ENCODE data around the gene HDAC4. TPM values are rescaled to one million over a fixed set of nuclear protein-coding genes. Genes with fewer than 3 reads are reported as not detected.

HDAC4 gene
- total and polyA plus RNA-seq, 2 experiments from 2014 or later: 9.3 to 10.8 TPM

GRCh38 chr2:239215988-239216613 is 184.7 kb downstream of the HDAC4 start:
- no peak for DNase-seq (ENCODE audit: low spot score)
- Histone ChIP-seq H3K9me3 (ENCODE audit: low read depth) (no peaks in the 10 kb centered on the region), H4K20me1 (ENCODE audit: insufficient read depth, poor library complexity, severe bottlenecking) (peaks cover 6% of the 10 kb centered on the region), H2AFZ (no peak overlapping the region), H3K27me3 (no peaks in the 10 kb centered on the region), H3K9me2 (replicated peaks; ENCODE audit: insufficient read depth) (no peaks in the 10 kb centered on the region), H3K79me2 (peaks cover 81% of the 10 kb centered on the region), H3K4me3 (no peak overlapping the region), H3K36me3 (replicated peaks; ENCODE audit: insufficient read depth, low read depth) (no peaks in the 10 kb centered on the region), H3K4me2 (no peak overlapping the region), H3K4me1 (ENCODE audit: insufficient read depth) (peaks cover 4% of the 10 kb centered on the region), H3K27ac (no peak overlapping the region)
- WGBS (ENCODE audit: low lambda C conversion rate, missing lambda C conversion rate): 88% methylated on average over 7 of the region's 7 CpGs
- TF ChIP-seq CTCF (IDR thresholded peaks at IDR 0.05; ENCODE audit: poor library complexity): no peak
- TF ChIP-seq EZH2phosphoT487 (IDR thresholded peaks at IDR 0.05; ENCODE audit: low read depth, severe bottlenecking, unreplicated experiment): no peak
- no peak for TF ChIP-seq EZH2 (IDR thresholded peaks at IDR 0.05; ENCODE audit: borderline replicate concordance)

GRCh38 chr2:239215136-239215925 is 185.5 kb downstream of the HDAC4 start:
- H3K36me3 ChIP-seq (replicated peaks; ENCODE audit: insufficient read depth, low read depth): no peaks in the 10 kb centered on the region
- no peak overlapping the region for H3K4me2 ChIP-seq
- no peak overlapping the region for H3K4me3 ChIP-seq
- no peak for DNase-seq (ENCODE audit: low spot score)
- no peaks in the 10 kb centered on the region for H3K9me2 ChIP-seq (replicated peaks; ENCODE audit: insufficient read depth)
- peaks cover 8% of the 10 kb centered on the region for H4K20me1 ChIP-seq (ENCODE audit: insufficient read depth, poor library complexity, severe bottlenecking)
- H3K4me1 ChIP-seq (ENCODE audit: insufficient read depth): no peaks in the 10 kb centered on the region
- no peak overlapping the region for H3K27ac ChIP-seq
- no peak overlapping the region for H2AFZ ChIP-seq
- peaks cover 77% of the 10 kb centered on the region for H3K79me2 ChIP-seq
- no peak for TF ChIP-seq EZH2phosphoT487 (IDR thresholded peaks at IDR 0.05; ENCODE audit: low read depth, severe bottlenecking, unreplicated experiment)
- TF ChIP-seq EZH2 (IDR thresholded peaks at IDR 0.05; ENCODE audit: borderline replicate concordance): no peak
- no peak for TF ChIP-seq CTCF (IDR thresholded peaks at IDR 0.05; ENCODE audit: poor library complexity)
- H3K27me3 ChIP-seq: no peaks in the 10 kb centered on the region
- WGBS (ENCODE audit: low lambda C conversion rate, missing lambda C conversion rate): 83% methylated on average over 23 of the region's 23 CpGs
- H3K9me3 ChIP-seq (ENCODE audit: low read depth): no peaks in the 10 kb centered on the region

GRCh38 chr2:239214725-239215124 is 186.1 kb downstream of the HDAC4 start:
- no peaks in the 10 kb centered on the region for H3K9me2 ChIP-seq (replicated peaks; ENCODE audit: insufficient read depth)
- 88% methylated on average over 9 of the region's 9 CpGs for WGBS (ENCODE audit: low lambda C conversion rate, missing lambda C conversion rate)
- no peak for DNase-seq (ENCODE audit: low spot score)
- no peaks in the 10 kb centered on the region for H3K27me3 ChIP-seq
- H3K27ac ChIP-seq: no peak overlapping the region
- TF ChIP-seq EZH2 (IDR thresholded peaks at IDR 0.05; ENCODE audit: borderline replicate concordance): no peak
- TF ChIP-seq CTCF (IDR thresholded peaks at IDR 0.05; ENCODE audit: poor library complexity): no peak
- TF ChIP-seq EZH2phosphoT487 (IDR thresholded peaks at IDR 0.05; ENCODE audit: low read depth, severe bottlenecking, unreplicated experiment): no peak
- H3K9me3 ChIP-seq (ENCODE audit: low read depth): no peaks in the 10 kb centered on the region
- no peaks in the 10 kb centered on the region for H3K4me1 ChIP-seq (ENCODE audit: insufficient read depth)
- no peak overlapping the region for H2AFZ ChIP-seq
- H4K20me1 ChIP-seq (ENCODE audit: insufficient read depth, poor library complexity, severe bottlenecking): peaks cover 8% of the 10 kb centered on the region
- peaks cover 77% of the 10 kb centered on the region for H3K79me2 ChIP-seq
- no peaks in the 10 kb centered on the region for H3K36me3 ChIP-seq (replicated peaks; ENCODE audit: insufficient read depth, low read depth)
- no peak overlapping the region for H3K4me2 ChIP-seq
- no peak overlapping the region for H3K4me3 ChIP-seq
